H1 (cell line): ENCODE measurements around the gene DHPS. TPM values are rescaled to one million over a fixed set of nuclear protein-coding genes. Genes with fewer than 3 reads are reported as not detected.

Source experiments
- CTCF ChIA-PET: fragments of 300-600 bp; sonication (Branson Sonifier 250); formaldehyde crosslinking; loops from one replicate; lab custom pipeline; 2021; ENCODE audit not compliant: partially characterized antibody; lab: Charles Lee
- POLR2A ChIA-PET: fragments of 300-600 bp; sonication (Branson Sonifier 250); formaldehyde crosslinking; loops from one replicate; lab custom pipeline; 2021; ENCODE audit warnings: inconsistent platforms; ENCODE audit not compliant: partially characterized antibody; lab: Charles Lee
- DNase-seq, 2 experiments: peaks; one replicate each; pipeline versions ENCODE4 v3.0.0 to v3.0.0-alpha.2; 2010 to 2022; ENCODE audit warnings: low spot score in 2 of 2, low read depth in 1 of 2, mixed read lengths in 1 of 2
- FAIRE-seq: peaks from 2 replicates; lab custom pipeline; 2011; peaks lifted over from hg19 to GRCh38; lab: Jason Lieb, UNC
- H2AFZ ChIP-seq: 2 replicates; pipeline ENCODE4 v1.8.1; 2012; ENCODE audit warnings: low read length, inconsistent platforms
- H2AK5ac ChIP-seq: 2 replicates; pipeline ENCODE4 v1.6.1; 2013; ENCODE audit warnings: low read depth, low read length
- H2BK120ac ChIP-seq: replicated peaks from 2 replicates; pipeline ENCODE3; 2013; ENCODE audit warnings: low read depth, low read length, inconsistent platforms
- H2BK12ac ChIP-seq: 2 replicates; pipeline ENCODE4 v1.6.1; 2013; ENCODE audit warnings: low read depth, low read length
- H2BK15ac ChIP-seq: 2 replicates; pipeline ENCODE4 v1.6.1; 2013; ENCODE audit warnings: low read length
- H2BK20ac ChIP-seq: 2 replicates; pipeline ENCODE4 v1.6.1; 2013; ENCODE audit warnings: low read length
- H2BK5ac ChIP-seq: 2 replicates; pipeline ENCODE4 v1.6.1; 2013; ENCODE audit warnings: low read depth, low read length
- H3K14ac ChIP-seq: 2 replicates; pipeline ENCODE4 v1.6.1; 2013; ENCODE audit warnings: inconsistent platforms; ENCODE audit not compliant: insufficient read length
- H3K18ac ChIP-seq: 2 replicates; pipeline ENCODE4 v1.6.1; 2013; ENCODE audit warnings: low read length; ENCODE audit errors: extremely low read depth
- H3K23ac ChIP-seq: 2 replicates; pipeline ENCODE4 v1.6.1; 2013; ENCODE audit warnings: inconsistent platforms; ENCODE audit not compliant: insufficient read length
- H3K23me2 ChIP-seq: 2 replicates; pipeline ENCODE4 v1.6.1; 2013; ENCODE audit warnings: low read depth, low read length
- H3K27ac ChIP-seq: 2 replicates; pipeline ENCODE4 v1.6.1; 2011; ENCODE audit warnings: low read depth, low read length, inconsistent platforms
- H3K27me3 ChIP-seq, 4 experiments: replicated peaks in 1 of 4; 1 replicate in 1 of 4; 2 replicates in 3 of 4; pipeline versions ENCODE4 v1.6.1 to v1.8.1; 2011 to 2013; ENCODE audit warnings: low read length in 3 of 4, mild to moderate bottlenecking in 3 of 4, inconsistent platforms in 2 of 4, mixed read lengths in 2 of 4, moderate library complexity in 1 of 4; ENCODE audit not compliant: control insufficient read depth in 3 of 4, insufficient read depth in 3 of 4; ENCODE audit errors: extremely low read depth in 1 of 4
- H3K36me3 ChIP-seq, 4 experiments: 2 replicates each; pipeline versions ENCODE4 v1.6.1 to v1.8.1; 2011 to 2013; ENCODE audit warnings: mild to moderate bottlenecking in 4 of 4, low read length in 3 of 4, moderate library complexity in 2 of 4, control low read depth in 1 of 4, inconsistent platforms in 1 of 4; ENCODE audit not compliant: insufficient read depth in 4 of 4, control insufficient read depth in 2 of 4
- H3K4ac ChIP-seq: replicated peaks from 2 replicates; pipeline ENCODE3; 2013; ENCODE audit warnings: low read length, low read depth, mixed read lengths, inconsistent platforms; ENCODE audit not compliant: insufficient read length
- H3K4me1 ChIP-seq, 4 experiments: replicated peaks in 1 of 4; 1 replicate in 1 of 4; 2 replicates in 3 of 4; pipeline versions ENCODE4 v1.6.1 to v1.8.1; 2011 to 2013; ENCODE audit warnings: low read length in 3 of 4, inconsistent platforms in 2 of 4, mixed read lengths in 1 of 4; ENCODE audit not compliant: insufficient read depth in 4 of 4, control insufficient read depth in 3 of 4
- H3K4me2 ChIP-seq, 2 experiments: 2 replicates each; pipeline versions ENCODE4 v1.6.1 to v1.8.1; 2011 to 2013; ENCODE audit warnings: low read depth in 2 of 2, low read length in 2 of 2, control low read depth in 1 of 2, inconsistent platforms in 1 of 2, mild to moderate bottlenecking in 1 of 2; ENCODE audit not compliant: insufficient read depth in 1 of 2
- H3K4me3 ChIP-seq, 4 experiments: fragments of 200-600, 300-600 bp in 1 of 4; sonication (generic), shearing (Covaris generic), sonication (Bioruptor Twin) in 1 of 4; 2 replicates each; pipeline versions ENCODE4 v1.5.1 to v1.8.1; 2011 to 2016; ENCODE audit warnings: low read length in 4 of 4, low read depth in 3 of 4, control low read depth in 2 of 4, inconsistent platforms in 2 of 4, mild to moderate bottlenecking in 2 of 4, mixed read lengths in 1 of 4, moderate library complexity in 1 of 4; ENCODE audit not compliant: insufficient read depth in 2 of 4; ENCODE audit errors: extremely low read depth in 1 of 4
- H3K56ac ChIP-seq: replicated peaks from 2 replicates; pipeline ENCODE3; 2013; ENCODE audit warnings: low read depth, mild to moderate bottlenecking, mixed read lengths, low read length, inconsistent platforms; ENCODE audit not compliant: insufficient read length
- H3K79me1 ChIP-seq: 2 replicates; pipeline ENCODE4 v1.6.1; 2013; ENCODE audit warnings: low read depth, low read length, control low read depth
- H3K79me2 ChIP-seq, 2 experiments: 2 replicates each; pipeline versions ENCODE4 v1.6.1 to v1.8.1; 2012 to 2013; ENCODE audit warnings: low read length in 2 of 2, mild to moderate bottlenecking in 2 of 2, inconsistent platforms in 1 of 2; ENCODE audit not compliant: insufficient read depth in 2 of 2, control insufficient read depth in 1 of 2
- H3K9ac ChIP-seq, 4 experiments: replicated peaks in 1 of 4; 1 replicate in 1 of 4; 2 replicates in 3 of 4; pipeline versions ENCODE4 v1.6.1 to v1.8.1; 2011 to 2013; ENCODE audit warnings: low read depth in 3 of 4, low read length in 3 of 4, control low read depth in 2 of 4, mild to moderate bottlenecking in 2 of 4, moderate library complexity in 2 of 4, inconsistent platforms in 1 of 4; ENCODE audit errors: extremely low read depth in 1 of 4
- H3K9me3 ChIP-seq, 2 experiments: 2 replicates each; pipeline versions ENCODE4 v1.6.1 to v1.8.1; 2012 to 2013; ENCODE audit warnings: mild to moderate bottlenecking in 2 of 2, moderate library complexity in 2 of 2, control low read depth in 1 of 2, inconsistent platforms in 1 of 2, low read depth in 1 of 2, low read length in 1 of 2, mixed read lengths in 1 of 2; ENCODE audit not compliant: insufficient read depth in 2 of 2
- H4K20me1 ChIP-seq, 2 experiments: replicated peaks in 1 of 2; 2 replicates each; pipeline versions ENCODE3 to v1.8.1; 2011 to 2013; ENCODE audit warnings: inconsistent platforms in 2 of 2, low read length in 2 of 2, mild to moderate bottlenecking in 1 of 2; ENCODE audit not compliant: insufficient read depth in 2 of 2, control insufficient read depth in 1 of 2
- H4K5ac ChIP-seq: 2 replicates; pipeline ENCODE4 v1.6.1; 2013; ENCODE audit warnings: low read length, low read depth, mixed read lengths, inconsistent platforms; ENCODE audit not compliant: insufficient read length
- H4K8ac ChIP-seq: 2 replicates; pipeline ENCODE4 v1.8.0; 2013; ENCODE audit warnings: mild to moderate bottlenecking, moderate library complexity, low read length, inconsistent platforms; ENCODE audit not compliant: insufficient read depth; ENCODE audit errors: extremely low read depth
- H4K91ac ChIP-seq: replicated peaks from 2 replicates; pipeline ENCODE3; 2013; ENCODE audit warnings: low read length, mixed read lengths, inconsistent platforms; ENCODE audit not compliant: insufficient read length
- CTCF ChIP-seq, 3 experiments: IDR thresholded peaks; 1 replicate in 2 of 3; 2 replicates in 1 of 3; pipeline versions ENCODE4 v1.5.1 to v1.6.1; 2011; ENCODE audit warnings: low read length in 3 of 3, mild to moderate bottlenecking in 3 of 3, inconsistent platforms in 2 of 3, low read depth in 1 of 3, moderate library complexity in 1 of 3; ENCODE audit not compliant: insufficient read depth in 1 of 3; ENCODE audit errors: control extremely low read depth in 1 of 3
- RAD21 ChIP-seq, 2 experiments: IDR thresholded peaks in 1 of 2; conservative IDR thresholded peaks in 1 of 2; 2 replicates each; pipeline ENCODE4 v1.6.1; 2011; ENCODE audit warnings: low read depth in 2 of 2, low read length in 2 of 2, improper control_type of control experiment in 1 of 2, inconsistent platforms in 1 of 2, mild to moderate bottlenecking in 1 of 2, moderate library complexity in 1 of 2
- SP1 ChIP-seq: IDR thresholded peaks from 2 replicates; pipeline ENCODE4 v1.6.1; 2011; ENCODE audit warnings: low read depth, low read length
- WGBS, 2 experiments: shearing (Covaris generic) in 1 of 2; methylation state at CpG; one replicate each; pipeline versions ENCODE4 v1.1.6 to v1.1.7; 2013 to 2015; ENCODE audit warnings: low lambda C conversion rate in 2 of 2, mixed read lengths in 2 of 2, inconsistent platforms in 1 of 2, low coverage in 1 of 2, missing lambda C conversion rate in 1 of 2; ENCODE audit not compliant: insufficient replicate concordance in 2 of 2, insufficient coverage in 1 of 2, insufficient read length in 1 of 2; ENCODE audit errors: extremely low coverage in 1 of 2, missing lambda C conversion rate in 1 of 2; 5-methylcytosine and 5-hydroxymethylcytosine counted together
- polyA plus RNA-seq, 7 experiments: library from polyadenylated mRNA; depleted of rRNA in 3 of 7; stranded (reverse) in 5 of 7; unstranded in 2 of 7; fragments of >200 nt in 5 of 7; fragments of 200-250 nt in 2 of 7; gene quantifications; 1 replicate in 5 of 7; 2 replicates in 1 of 7; 4 replicates in 1 of 7; pipeline versions ENCODE4 v1.2.1 to v1.2.3, GENCODE V29; 2011 to 2013; ENCODE audit warnings: missing spikeins in 2 of 7, mixed read lengths in 2 of 7
- total RNA-seq: library from RNA; stranded (reverse); fragmentation: NEBNext Ultra II Directional; extraction: Animal tissue kit (Norgen Biotek cat#: 25700); gene quantifications from 2 replicates; pipeline ENCODE4 v1.2.1, GENCODE V29; 2021

DHPS gene
- total and polyA plus RNA-seq, 2 of the 8 experiments (the other 6 are each of a cell fraction or from before 2014, with no cell fraction given), result 86.6 to 99.6 TPM

GRCh38 chr19:12648088-12648487 lies 33.6 kb downstream of the DHPS start:
- DNase-seq (no peak), FAIRE-seq (no peak)
- no peak overlapping the region for H2BK12ac ChIP-seq
- ChIA-PET POLR2A (interaction anchor here (0.8 to 2.5 kb wide), 2 partner anchors 28 to 33 kb away, joined by 3 to 9 read pairs; partner anchors contain the start of gene DHPS), CTCF (interaction anchor here (1.0 to 1.6 kb wide), 3 partner anchors 15 to 95 kb away, joined by 3 to 8 read pairs (median 4); no protein-coding TSS in a partner anchor)
- no peak overlapping the region for H4K5ac ChIP-seq
- no peak overlapping the region for H4K91ac ChIP-seq
- 0 out of 4 replicates have a peak overlapping the region, but pooled peaks of 1 of the 2 experiments have one; percentile 15 for H3K4me2 ChIP-seq
- no peaks in the 10 kb centered on the region for H3K4me1 ChIP-seq
- H4K8ac ChIP-seq, result peak overlapping the region; percentile 11; the same call in 1 of the 2 replicates
- no peak overlapping the region for H3K4ac ChIP-seq
- H3K9me3 ChIP-seq, result peaks cover 0 to 4% of the 10 kb centered on the region in 2 experiments; a peak in 1 of 4 replicates
- no peak overlapping the region for H3K18ac ChIP-seq
- H2BK20ac ChIP-seq, result no peak overlapping the region
- H2BK120ac ChIP-seq, result no peak overlapping the region
- no peak overlapping the region for H2AK5ac ChIP-seq
- H4K20me1 ChIP-seq, result no peaks in the 10 kb centered on the region
- no peak overlapping the region for H3K56ac ChIP-seq
- H3K9ac ChIP-seq, result no peak overlapping the region
- peak overlapping the region in 1 of 4 experiments; percentile 40; a peak in 2 of 8 replicates for H3K4me3 ChIP-seq
- TF ChIP-seq SP1, result no peak
- peak in 1 of 2 experiments; percentile 41; a peak in 1 of 4 replicates for TF ChIP-seq RAD21 (IDR thresholded peaks at IDR 0.05 in 1 of 2, conservative IDR thresholded peaks at IDR 0.05 in 1 of 2; ENCODE audit: low read depth in 2 of 2, low read length in 2 of 2)
- TF ChIP-seq CTCF (IDR thresholded peaks at IDR 0.05; ENCODE audit: control extremely low read depth in 1 of 3, insufficient read depth in 1 of 3, low read depth in 1 of 3, low read length in 3 of 3), result peak; percentile 48 to 64 (median 54)
- no peak overlapping the region for H2BK5ac ChIP-seq
- no peaks in the 10 kb centered on the region for H3K23me2 ChIP-seq
- no peak overlapping the region for H3K23ac ChIP-seq
- 66% methylated on average over 21 of the region's 29 CpGs; no CpG with 5 or more reads in 1 of the 2 experiments for WGBS, 2 experiments
- no peak overlapping the region for H2AFZ ChIP-seq
- H3K27ac ChIP-seq, result no peak overlapping the region
- no peaks in the 10 kb centered on the region for H3K79me2 ChIP-seq
- no peak overlapping the region for H2BK15ac ChIP-seq
- no peaks in the 10 kb centered on the region for H3K79me1 ChIP-seq
- no peak overlapping the region for H3K14ac ChIP-seq
- H3K36me3 ChIP-seq, result peaks cover 0 to 4% (median 0%) of the 10 kb centered on the region in 4 experiments; a peak in 2 of 8 replicates
- H3K27me3 ChIP-seq, result no peaks in the 10 kb centered on the region
